GM18507 (cell line): ENCODE results near the gene CFAP107.
"Not testable (repeated sequence)": the region's sequence is repeated elsewhere in the genome, so short reads cannot be mapped to it uniquely, and the experiment has no call there.

Experiments
- DNase-seq: peaks from one replicate; pipeline ENCODE4 v3.0.0; 2011; ENCODE audit warnings: low read depth; ENCODE audit not compliant: insufficient read length; ENCODE audit errors: extremely low spot score
- FAIRE-seq: peaks from 2 replicates; lab custom pipeline; 2011; peaks lifted over from hg19 to GRCh38; lab: Jason Lieb, UNC

Gene CFAP107

DNA sequence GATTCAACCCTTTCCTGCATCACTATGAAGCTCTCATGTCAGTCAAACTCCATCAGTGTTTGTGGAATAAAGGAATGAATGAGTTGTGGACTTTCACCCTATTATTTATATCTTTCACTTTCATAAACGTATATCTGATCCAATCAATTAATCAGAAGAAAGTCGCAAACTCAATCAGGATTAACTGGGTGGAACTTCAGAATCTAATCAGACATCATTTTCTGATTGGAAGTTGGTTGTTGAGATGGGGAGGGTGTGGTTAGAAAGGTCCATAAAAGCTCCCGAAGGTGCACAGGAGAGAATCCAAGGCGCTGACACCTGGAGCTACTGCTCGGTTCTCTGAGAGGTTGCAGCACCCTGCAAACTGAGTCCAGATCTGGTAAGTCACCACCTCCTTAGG lies 27.4 kb downstream of the CFAP107 start, which contains the start of gene PRAMEF12:
Gene PRAMEF12, plus strand, starts transcription at position 301 of the 400 bp plus-strand sequence. CDS start 1,130 bp downstream, outside the sequence.
- FAIRE-seq: no peak
- no peak for DNase-seq

GRCh38 chr1:12774801-12775345 lies 28.9 kb downstream of the CFAP107 start:
- DNase-seq (no peak), FAIRE-seq (no peak)

GRCh38 chr1:12775443-12775842 lies 29.4 kb downstream of the CFAP107 start:
- no peak for FAIRE-seq
- DNase-seq: no peak

DNA sequence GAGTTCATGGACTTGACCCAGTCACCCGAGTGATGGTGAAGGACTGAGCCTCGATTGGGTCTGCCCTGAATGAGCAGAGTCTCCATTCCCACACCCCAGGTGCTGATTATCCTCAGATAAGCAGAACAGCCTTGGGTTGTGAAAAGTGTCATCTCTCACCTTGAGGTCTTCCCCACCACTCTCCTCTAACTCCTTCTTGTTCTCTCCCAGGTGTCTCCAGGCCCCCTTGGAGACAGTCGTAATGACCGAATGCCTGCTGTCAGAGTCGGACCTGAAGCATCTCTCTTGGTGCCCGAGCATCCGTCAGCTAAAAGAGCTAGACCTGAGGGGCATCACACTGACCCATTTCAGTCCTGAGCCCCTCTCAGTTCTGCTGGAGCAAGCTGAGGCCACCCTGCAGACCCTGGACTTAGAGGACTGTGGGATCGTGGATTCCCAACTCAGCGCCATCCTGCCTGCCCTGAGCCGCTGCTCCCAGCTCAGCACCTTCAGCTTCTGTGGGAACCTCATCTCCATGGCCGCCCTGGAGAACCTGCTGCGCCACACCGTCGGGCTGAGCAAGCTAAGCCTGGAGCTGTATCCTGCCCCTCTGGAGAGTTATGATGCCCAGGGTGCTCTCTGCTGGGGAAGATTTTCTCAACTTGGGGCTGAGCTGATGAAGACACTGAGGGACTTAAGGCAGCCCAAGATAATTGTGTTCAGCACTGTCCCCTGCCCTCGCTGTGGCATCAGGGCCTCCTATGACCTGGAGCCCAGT lies 31.0 kb downstream of the CFAP107 start:
- no peak for DNase-seq
- FAIRE-seq: no peak

DNA sequence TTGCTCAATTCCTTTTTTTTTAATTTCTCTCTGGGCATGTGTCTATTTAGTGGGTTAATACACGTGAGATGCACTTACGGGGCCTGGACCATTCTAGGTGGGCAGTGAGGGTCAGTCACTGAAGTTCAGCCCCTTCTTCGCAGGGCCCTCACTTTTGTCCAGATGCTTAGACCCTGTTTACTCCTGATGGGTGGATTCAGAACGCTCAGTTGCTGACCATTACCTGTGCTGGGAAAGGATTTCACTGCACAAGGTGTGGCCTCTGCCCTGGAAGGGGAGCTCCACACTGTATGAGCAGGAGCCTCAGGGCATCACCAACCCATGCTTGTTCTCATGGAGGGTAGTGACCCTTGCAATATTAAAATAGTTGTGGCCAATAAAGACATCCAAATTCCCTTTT lies 32.1 kb downstream of the CFAP107 start:
- FAIRE-seq: no peak
- DNase-seq: no peak

DNA sequence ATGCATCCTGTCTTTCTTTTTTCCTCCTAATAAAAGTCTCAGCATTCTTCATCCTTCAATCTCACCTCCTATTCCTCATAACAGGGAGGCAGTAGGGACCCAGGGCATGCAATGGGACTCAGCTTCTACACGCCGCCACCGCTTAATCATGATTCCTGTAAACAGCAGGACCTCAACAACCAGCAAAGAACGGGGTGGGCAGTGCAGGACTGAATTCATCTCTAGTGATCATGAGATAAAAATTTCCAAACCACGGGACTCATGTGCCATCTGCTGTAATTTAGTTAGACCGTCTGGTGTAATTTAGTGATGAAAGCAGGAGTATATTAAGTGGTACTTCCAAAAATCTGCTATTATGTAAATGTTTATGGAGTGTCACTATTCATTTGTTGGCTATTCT lies 32.9 kb downstream of the CFAP107 start:
- DNase-seq (no peak), FAIRE-seq (no peak)

DNA sequence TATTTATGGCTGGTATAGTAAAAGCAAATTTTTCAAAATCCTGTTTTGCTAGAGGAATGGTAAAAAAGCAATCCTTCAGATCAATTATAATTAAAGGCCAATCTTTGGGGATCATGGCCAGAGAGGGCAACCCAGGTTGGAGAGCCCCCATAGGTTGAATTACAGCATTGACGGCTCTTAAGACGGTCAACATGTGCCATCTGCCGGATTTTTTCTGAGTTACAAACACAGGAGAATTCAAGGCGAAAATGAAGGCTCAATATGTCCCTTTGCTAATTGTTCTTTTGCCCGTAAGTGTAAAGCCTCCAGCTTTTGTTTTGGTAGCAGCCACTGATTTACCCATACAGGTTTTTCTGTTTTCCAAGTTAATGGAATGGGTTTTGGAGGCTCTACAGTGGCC lies 35.5 kb downstream of the CFAP107 start:
- not testable (repeated sequence) for DNase-seq, FAIRE-seq

- not testable (repeated sequence) for DNase-seq
Observed at GRCh38 chr1:12783783-12784182, 37.8 kb downstream of the CFAP107 start.

DNA sequence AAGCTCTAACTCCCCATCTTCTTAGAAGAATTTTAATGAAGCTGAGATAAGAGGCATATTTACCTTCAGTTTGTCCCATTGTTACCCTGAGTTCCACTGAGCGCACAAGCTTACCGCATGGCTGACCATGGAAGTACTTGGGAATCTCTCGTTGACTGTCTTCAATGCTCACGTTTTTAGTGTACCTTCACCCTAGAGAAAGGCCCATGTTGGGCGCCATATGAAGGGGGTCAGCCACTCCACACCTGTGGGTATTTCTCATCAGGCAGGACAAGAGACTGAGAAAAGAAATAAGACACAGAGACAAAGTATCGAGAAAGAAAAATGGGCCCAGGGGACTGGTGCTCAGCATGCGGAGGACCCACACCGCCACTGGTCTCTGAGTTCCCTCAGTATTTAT lies 38.7 kb downstream of the CFAP107 start:
- DNase-seq, FAIRE-seq: not testable (repeated sequence)

More at GRCh38 chr1:12783783-12784182, 37.8 kb downstream of the CFAP107 start:
- not testable (repeated sequence) for FAIRE-seq

GRCh38 chr1:12791097-12791496 lies 45.1 kb downstream of the CFAP107 start, which contains the start of gene PRAMEF1:
Gene PRAMEF1, plus strand, starts transcription at chr1:12791397. Its CDS starts 1,831 bp downstream, at chr1:12793228.
- DNase-seq: not testable (repeated sequence)

DNA sequence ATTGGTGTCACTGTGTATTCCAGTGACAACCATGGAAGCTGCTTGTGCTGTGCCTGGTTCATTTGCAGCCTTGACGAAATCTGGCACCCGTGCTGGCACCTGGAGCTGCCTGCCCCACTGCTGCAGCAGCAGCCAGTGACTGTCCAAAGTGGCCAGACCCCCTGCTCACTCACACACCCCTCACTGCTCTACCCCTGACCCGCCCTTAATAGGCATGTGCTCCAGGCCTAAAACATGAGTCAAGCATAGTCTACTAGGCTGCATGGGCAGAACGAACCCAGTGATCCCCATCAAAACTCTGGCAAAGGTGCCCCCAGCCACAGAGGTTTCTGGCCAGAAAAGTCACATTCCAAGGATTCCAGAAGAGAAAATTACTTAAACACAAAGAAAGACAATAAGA lies 52.9 kb downstream of the CFAP107 start:
- FAIRE-seq: no peak
- no peak for DNase-seq

More at GRCh38 chr1:12791097-12791496, 45.1 kb downstream of the CFAP107 start, which contains the start of gene PRAMEF1:
- FAIRE-seq: not testable (repeated sequence)

DNA sequence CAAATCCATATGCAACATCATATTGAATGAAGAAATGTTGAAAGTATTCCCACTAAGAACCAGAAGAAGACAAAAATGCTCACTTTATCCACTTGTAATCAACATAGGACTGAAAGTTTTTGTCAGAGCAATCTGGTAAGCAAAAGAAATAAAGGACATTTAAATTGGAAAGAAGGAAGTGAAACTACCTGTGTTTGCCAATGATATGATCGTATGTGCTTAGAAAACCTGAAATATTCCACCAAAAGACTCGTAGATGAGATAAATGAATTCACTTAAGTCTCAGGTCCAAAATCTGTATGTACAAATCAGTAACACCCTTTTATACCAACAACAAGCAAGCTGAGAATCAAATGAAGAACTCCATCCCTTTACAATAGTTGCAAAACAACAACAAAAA lies 53.7 kb downstream of the CFAP107 start:
- no peak for DNase-seq
- FAIRE-seq: no peak

DNA sequence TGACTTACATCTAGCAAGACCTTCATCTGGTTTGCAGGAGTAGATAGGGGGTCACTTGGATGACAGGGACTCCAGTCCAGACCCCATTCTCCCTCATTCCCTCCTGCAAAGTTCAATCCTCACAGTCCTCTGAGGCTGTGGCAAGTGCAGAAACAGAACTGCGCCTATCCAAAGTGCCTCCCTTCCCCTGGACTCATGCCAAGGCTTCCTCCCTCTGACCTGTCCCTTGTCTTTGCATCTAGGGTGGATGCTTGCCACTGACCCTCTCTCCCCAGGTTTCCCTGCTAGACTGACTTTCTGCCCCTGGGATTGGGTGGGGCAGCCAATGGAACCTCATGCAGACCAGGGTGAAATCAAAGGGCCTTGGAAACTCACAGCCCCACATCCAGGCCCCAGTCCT lies 63.9 kb downstream of the CFAP107 start:
- FAIRE-seq (no peak), DNase-seq (no peak)

GRCh38 chr1:12810691-12811408 lies 64.8 kb downstream of the CFAP107 start:
- DNase-seq: no peak
- no peak for FAIRE-seq

- FAIRE-seq: no peak
- no peak for DNase-seq
Observed at GRCh38 chr1:12811409-12811784, 65.4 kb downstream of the CFAP107 start.
